ENCODE results near the gene UBE2M.

UBE2M gene

GRCh38 chr19:58551577-58552471 lies 6.6 kb downstream of the UBE2M start:
- Histone ChIP-seq H3K27ac (ENCODE audit: low read depth, low read length) (no peak overlapping the region), H3K4me3 (ENCODE audit: low read depth, low read length) (no peak overlapping the region), H3K36me3 (ENCODE audit: control insufficient read depth, insufficient read depth, low read length) (peaks cover 77% of the 10 kb centered on the region), H3K9me3 (ENCODE audit: control insufficient read depth, insufficient read depth, low read depth, low read length) (no peaks in the 10 kb centered on the region), H3K27me3 (ENCODE audit: control insufficient read depth, insufficient read depth, low read length) (no peaks in the 10 kb centered on the region), H3K9ac (ENCODE audit: low read length) (no peak overlapping the region), H3K4me1 (ENCODE audit: control insufficient read depth, insufficient read depth, low read length) (peaks cover 16% of the 10 kb centered on the region)

GRCh38 chr19:58551123-58551497 lies 7.3 kb downstream of the UBE2M start:
- no peak overlapping the region for H3K4me3 ChIP-seq (ENCODE audit: low read depth, low read length)
- no peak overlapping the region for H3K9ac ChIP-seq (ENCODE audit: low read length)
- no peaks in the 10 kb centered on the region for H3K9me3 ChIP-seq (ENCODE audit: control insufficient read depth, insufficient read depth, low read depth, low read length)
- H3K27ac ChIP-seq (ENCODE audit: low read depth, low read length), result no peak overlapping the region
- no peaks in the 10 kb centered on the region for H3K27me3 ChIP-seq (ENCODE audit: control insufficient read depth, insufficient read depth, low read length)
- H3K4me1 ChIP-seq (ENCODE audit: control insufficient read depth, insufficient read depth, low read length), result peaks cover 18% of the 10 kb centered on the region
- H3K36me3 ChIP-seq (ENCODE audit: control insufficient read depth, insufficient read depth, low read length), result peaks cover 77% of the 10 kb centered on the region

- H3K27ac ChIP-seq (ENCODE audit: low read depth, low read length), result no peak overlapping the region
- no peak overlapping the region for H3K4me3 ChIP-seq (ENCODE audit: low read depth, low read length)
- H3K4me1 ChIP-seq (ENCODE audit: control insufficient read depth, insufficient read depth, low read length), result peaks cover 24% of the 10 kb centered on the region
- no peaks in the 10 kb centered on the region for H3K9me3 ChIP-seq (ENCODE audit: control insufficient read depth, insufficient read depth, low read depth, low read length)
- H3K36me3 ChIP-seq (ENCODE audit: control insufficient read depth, insufficient read depth, low read length), result peaks cover 80% of the 10 kb centered on the region
- H3K27me3 ChIP-seq (ENCODE audit: control insufficient read depth, insufficient read depth, low read length), result no peaks in the 10 kb centered on the region
- no peak overlapping the region for H3K9ac ChIP-seq (ENCODE audit: low read length)
Measured at GRCh38 chr19:58550362-58551122, 7.9 kb downstream of the UBE2M start.

- H3K27ac ChIP-seq (ENCODE audit: low read depth, low read length), result no peak overlapping the region
- no peak overlapping the region for H3K9ac ChIP-seq (ENCODE audit: low read length)
- no peaks in the 10 kb centered on the region for H3K27me3 ChIP-seq (ENCODE audit: control insufficient read depth, insufficient read depth, low read length)
- no peak overlapping the region for H3K4me3 ChIP-seq (ENCODE audit: low read depth, low read length)
- H3K9me3 ChIP-seq (ENCODE audit: control insufficient read depth, insufficient read depth, low read depth, low read length), result no peaks in the 10 kb centered on the region
- H3K36me3 ChIP-seq (ENCODE audit: control insufficient read depth, insufficient read depth, low read length), result peaks cover 87% of the 10 kb centered on the region
- peaks cover 19% of the 10 kb centered on the region for H3K4me1 ChIP-seq (ENCODE audit: control insufficient read depth, insufficient read depth, low read length)
Measured at GRCh38 chr19:58549664-58550361, 8.6 kb downstream of the UBE2M start.

GRCh38 chr19:58548859-58549663 lies 9.3 kb downstream of the UBE2M start:
- Histone ChIP-seq H3K36me3 (ENCODE audit: control insufficient read depth, insufficient read depth, low read length) (peaks cover 87% of the 10 kb centered on the region), H3K9ac (ENCODE audit: low read length) (no peak overlapping the region), H3K4me1 (ENCODE audit: control insufficient read depth, insufficient read depth, low read length) (peaks cover 17% of the 10 kb centered on the region), H3K4me3 (ENCODE audit: low read depth, low read length) (no peak overlapping the region), H3K9me3 (ENCODE audit: control insufficient read depth, insufficient read depth, low read depth, low read length) (no peaks in the 10 kb centered on the region), H3K27me3 (ENCODE audit: control insufficient read depth, insufficient read depth, low read length) (no peaks in the 10 kb centered on the region), H3K27ac (ENCODE audit: low read depth, low read length) (no peak overlapping the region)

- Histone ChIP-seq H3K9ac (ENCODE audit: low read length) (no peak overlapping the region), H3K36me3 (ENCODE audit: control insufficient read depth, insufficient read depth, low read length) (peaks cover 77% of the 10 kb centered on the region), H3K27me3 (ENCODE audit: control insufficient read depth, insufficient read depth, low read length) (peaks cover 3% of the 10 kb centered on the region), H3K4me3 (ENCODE audit: low read depth, low read length) (no peak overlapping the region), H3K27ac (ENCODE audit: low read depth, low read length) (no peak overlapping the region), H3K9me3 (ENCODE audit: control insufficient read depth, insufficient read depth, low read depth, low read length) (no peaks in the 10 kb centered on the region), H3K4me1 (ENCODE audit: control insufficient read depth, insufficient read depth, low read length) (peaks cover 11% of the 10 kb centered on the region)
Measured at GRCh38 chr19:58547323-58548312, 10.8 kb downstream of the UBE2M start.

- Histone ChIP-seq H3K9me3 (ENCODE audit: control insufficient read depth, insufficient read depth, low read depth, low read length) (no peaks in the 10 kb centered on the region), H3K4me1 (ENCODE audit: control insufficient read depth, insufficient read depth, low read length) (peaks cover 11% of the 10 kb centered on the region), H3K9ac (ENCODE audit: low read length) (peak overlapping the region; percentile 96), H3K27ac (ENCODE audit: low read depth, low read length) (no peak overlapping the region), H3K36me3 (ENCODE audit: control insufficient read depth, insufficient read depth, low read length) (peaks cover 62% of the 10 kb centered on the region), H3K4me3 (ENCODE audit: low read depth, low read length) (peak overlapping the region; percentile 100), H3K27me3 (ENCODE audit: control insufficient read depth, insufficient read depth, low read length) (peaks cover 16% of the 10 kb centered on the region)
Measured at GRCh38 chr19:58546019-58546530, 12.3 kb downstream of the UBE2M start.

- Histone ChIP-seq H3K27ac (ENCODE audit: low read depth, low read length) (peak overlapping the region; percentile 74; the same call in 1 of the 2 replicates), H3K4me3 (ENCODE audit: low read depth, low read length) (peak overlapping the region; percentile 100), H3K9ac (ENCODE audit: low read length) (peak overlapping the region; percentile 96), H3K36me3 (ENCODE audit: control insufficient read depth, insufficient read depth, low read length) (peaks cover 55% of the 10 kb centered on the region), H3K9me3 (ENCODE audit: control insufficient read depth, insufficient read depth, low read depth, low read length) (no peaks in the 10 kb centered on the region), H3K27me3 (ENCODE audit: control insufficient read depth, insufficient read depth, low read length) (peaks cover 22% of the 10 kb centered on the region), H3K4me1 (ENCODE audit: control insufficient read depth, insufficient read depth, low read length) (peaks cover 11% of the 10 kb centered on the region)
Measured at GRCh38 chr19:58545286-58546018, 13.0 kb downstream of the UBE2M start.

GRCh38 chr19:58544591-58545285 lies 13.7 kb downstream of the UBE2M start:
- peak overlapping the region; percentile 83 for H3K27ac ChIP-seq (ENCODE audit: low read depth, low read length)
- peak overlapping the region; percentile 96 for H3K9ac ChIP-seq (ENCODE audit: low read length)
- H3K27me3 ChIP-seq (ENCODE audit: control insufficient read depth, insufficient read depth, low read length), result peaks cover 27% of the 10 kb centered on the region
- peaks cover 48% of the 10 kb centered on the region for H3K36me3 ChIP-seq (ENCODE audit: control insufficient read depth, insufficient read depth, low read length)
- H3K4me1 ChIP-seq (ENCODE audit: control insufficient read depth, insufficient read depth, low read length), result peaks cover 11% of the 10 kb centered on the region
- no peaks in the 10 kb centered on the region for H3K9me3 ChIP-seq (ENCODE audit: control insufficient read depth, insufficient read depth, low read depth, low read length)
- peak overlapping the region; percentile 100 for H3K4me3 ChIP-seq (ENCODE audit: low read depth, low read length)

All from HUES6 (cell line).